AG08396 (cell line): ENCODE results near the gene KDM6A.
"Not testable (repeated sequence)": the region's sequence is repeated elsewhere in the genome, so short reads cannot be mapped to it uniquely, and the experiment has no call there.

Experiments used
- DNase-seq: peaks from one replicate; pipeline ENCODE4 v3.0.0; 2012; ENCODE audit warnings: low spot score, mixed read lengths

Gene KDM6A

DNA sequence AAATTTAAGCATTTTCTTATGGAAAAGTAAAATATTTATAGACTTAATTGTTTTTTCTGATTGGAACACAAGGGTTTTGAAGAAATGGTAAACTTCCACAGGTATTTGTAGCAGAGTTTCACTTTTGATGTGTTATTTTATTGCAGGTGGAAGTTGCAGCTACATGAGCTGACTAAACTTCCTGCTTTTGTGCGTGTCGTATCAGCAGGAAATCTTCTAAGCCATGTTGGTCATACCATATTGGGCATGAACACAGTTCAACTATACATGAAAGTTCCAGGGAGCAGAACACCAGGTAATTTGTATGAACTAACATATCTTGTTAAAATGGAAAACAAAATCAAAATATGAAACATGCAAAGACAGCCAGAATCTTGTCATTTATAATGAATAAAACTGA is 210.3 kb downstream of the KDM6A start:
- DNase-seq, result no peak

DNA sequence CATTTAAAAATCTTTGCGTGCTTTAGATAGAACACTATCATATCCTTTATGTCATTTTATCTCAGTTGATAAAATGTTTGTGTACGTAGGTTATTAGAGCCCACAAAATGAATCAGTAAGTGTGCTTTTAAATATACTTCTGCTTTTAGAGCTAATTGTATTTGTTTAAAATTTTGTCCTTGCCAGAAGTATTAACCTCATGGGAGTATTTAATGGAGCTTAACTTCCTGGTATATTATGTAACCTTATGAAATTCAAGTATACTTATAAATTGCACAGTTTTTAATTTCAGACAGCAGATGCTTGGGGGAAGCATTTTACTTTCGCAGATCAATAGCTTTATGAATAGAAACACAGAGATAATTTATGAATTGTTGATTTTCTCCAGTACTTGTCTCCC is 237.5 kb downstream of the KDM6A start:
- DNase-seq, result no peak

DNA sequence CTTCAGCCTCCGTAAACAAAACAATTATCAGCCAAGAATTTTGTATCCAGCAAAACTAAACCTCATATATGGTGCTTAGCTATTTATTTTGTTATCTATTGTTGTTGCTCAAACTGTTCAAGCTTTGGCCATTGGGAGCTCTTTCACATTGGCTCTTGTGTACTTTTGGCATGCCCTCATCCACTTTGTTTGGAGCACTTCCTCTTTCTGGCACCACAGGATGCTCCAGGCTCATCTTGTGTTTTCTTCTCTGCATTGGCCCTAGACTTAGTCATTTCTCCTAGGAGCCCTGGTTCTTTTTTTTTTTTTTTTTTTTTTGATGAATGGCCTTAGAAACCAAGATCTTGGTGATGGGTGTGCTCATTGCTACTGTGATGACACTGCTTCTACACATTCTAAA is 253.2 kb downstream of the KDM6A start:
- no peak for DNase-seq

DNA sequence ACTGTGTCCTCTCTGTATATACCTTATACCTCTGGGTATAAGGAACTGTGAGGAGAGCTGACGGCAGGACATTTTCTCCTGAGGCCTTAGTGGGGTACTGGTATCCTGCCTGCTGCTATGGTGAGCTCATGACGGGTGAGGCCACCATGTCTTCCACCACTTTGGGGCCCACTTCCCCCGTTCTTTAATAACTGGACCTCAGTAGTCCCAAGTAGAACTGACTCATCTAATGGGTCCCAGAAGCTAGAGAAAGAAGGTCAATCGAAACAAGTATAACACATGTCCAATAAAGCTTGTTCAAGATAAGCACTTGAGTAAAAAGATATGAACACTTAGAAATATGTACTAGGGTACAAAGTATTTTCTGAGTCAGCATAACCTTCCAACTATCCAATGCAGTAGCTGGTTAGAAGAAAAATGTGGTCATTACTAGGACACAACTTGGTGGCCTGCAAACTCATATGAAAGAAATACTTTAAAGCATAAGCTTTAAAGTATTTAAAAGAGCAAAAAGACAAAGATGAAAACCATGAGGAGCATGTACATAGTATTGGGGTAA is 256.0 kb downstream of the KDM6A start:
- no peak for DNase-seq

- no peak for DNase-seq
These were observed 260.5 kb downstream of the KDM6A start for GRCh38 chrX:45133465-45133864.

DNA sequence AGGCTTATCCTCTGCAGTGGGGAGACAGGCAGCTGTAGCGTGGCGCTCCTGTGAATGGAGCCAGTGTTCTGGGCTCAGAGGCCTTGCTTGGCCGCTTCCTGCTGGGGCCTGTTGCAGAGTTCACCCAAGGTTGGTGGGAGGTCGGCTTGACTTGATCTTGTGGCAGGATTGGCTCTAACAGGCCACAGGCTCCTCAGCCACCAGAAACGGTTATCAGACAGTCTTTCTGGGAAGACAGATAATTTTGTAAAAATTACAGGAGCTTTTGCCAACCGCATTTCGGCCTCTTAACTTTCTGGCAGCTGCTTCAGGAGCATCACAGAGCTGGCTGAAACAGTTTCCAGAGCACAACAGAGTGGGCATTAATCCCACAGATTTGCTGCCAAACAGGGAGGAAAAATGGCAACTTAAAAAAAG is 261.3 kb downstream of the KDM6A start:
- no peak for DNase-seq

DNA sequence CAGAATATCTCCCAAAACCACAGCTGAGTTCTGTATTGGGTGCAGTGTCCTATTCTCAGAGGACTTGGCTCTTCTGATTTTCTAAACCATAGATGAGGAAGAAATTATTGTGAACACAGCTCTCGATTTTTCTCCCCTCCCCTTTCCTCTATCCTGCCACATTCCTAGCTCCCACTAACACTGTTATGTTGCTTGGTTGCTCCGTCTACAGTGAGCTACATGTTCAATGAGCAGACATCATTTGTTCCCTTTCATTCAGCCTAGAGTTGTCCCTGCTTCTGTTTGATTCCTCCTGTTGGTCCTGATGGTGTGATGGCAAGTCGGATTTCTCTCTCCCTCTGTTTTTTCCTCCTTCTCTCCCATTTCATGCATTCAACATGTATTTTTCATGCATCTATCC is 261.8 kb downstream of the KDM6A start:
- DNase-seq, result no peak

DNA sequence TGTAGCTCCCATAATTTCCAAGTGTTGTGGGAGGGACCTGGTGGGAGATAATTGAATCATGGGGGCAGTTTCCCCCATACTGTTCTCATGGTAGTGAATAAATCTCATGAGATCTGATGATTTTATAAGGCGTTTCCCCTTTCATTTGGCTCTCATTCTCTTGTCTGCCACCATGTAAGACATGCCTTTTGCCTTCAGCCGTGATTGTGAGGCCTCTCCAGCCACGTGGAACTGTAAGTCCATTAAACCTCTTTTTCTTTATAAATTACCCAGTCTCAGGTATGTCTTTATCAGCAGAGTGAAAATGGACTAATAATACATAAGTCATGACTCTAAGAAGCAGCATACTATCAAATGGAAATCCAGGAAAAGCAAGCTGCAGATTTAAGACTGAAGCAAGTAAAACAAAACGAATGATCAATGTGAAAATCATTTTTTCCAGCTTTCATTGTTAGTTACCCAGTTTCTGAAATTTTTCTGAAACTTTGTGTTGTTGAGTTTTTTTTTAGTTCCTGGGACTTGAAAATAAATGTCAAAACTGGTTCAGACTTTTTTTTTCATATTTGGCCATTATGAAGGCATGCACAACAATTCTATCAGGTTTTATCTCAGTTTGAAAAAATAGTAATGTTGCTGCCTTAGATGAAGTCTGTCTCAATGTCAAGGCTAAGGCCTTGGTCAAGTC is 262.5 kb downstream of the KDM6A start:
- DNase-seq, result not testable (repeated sequence)

- DNase-seq, result no peak
These were observed 264.5 kb downstream of the KDM6A start for GRCh38 chrX:45137531-45137930.

DNA sequence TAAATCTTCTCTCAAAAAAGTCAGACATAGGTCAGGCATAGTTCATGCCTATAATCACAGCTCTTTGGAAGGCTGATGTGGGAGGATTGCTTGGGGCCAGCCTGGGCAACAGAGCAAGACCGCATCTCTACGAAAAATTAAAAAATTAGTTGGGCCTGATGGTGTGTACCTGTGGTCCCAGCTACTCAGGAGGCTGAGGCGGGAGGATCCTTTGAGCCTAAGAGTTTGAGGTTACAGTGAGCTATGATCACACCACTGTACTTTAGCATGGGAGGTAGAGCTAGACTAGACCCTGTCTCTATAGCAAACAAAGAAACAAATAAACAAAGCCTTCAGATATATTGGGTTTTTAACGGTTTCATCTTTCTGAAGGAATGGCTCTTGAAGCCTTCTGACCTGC is 265.5 kb downstream of the KDM6A start:
- no peak for DNase-seq

GRCh38 chrX:45140812-45141211 is 267.8 kb downstream of the KDM6A start:
- DNase-seq, result no peak

DNA sequence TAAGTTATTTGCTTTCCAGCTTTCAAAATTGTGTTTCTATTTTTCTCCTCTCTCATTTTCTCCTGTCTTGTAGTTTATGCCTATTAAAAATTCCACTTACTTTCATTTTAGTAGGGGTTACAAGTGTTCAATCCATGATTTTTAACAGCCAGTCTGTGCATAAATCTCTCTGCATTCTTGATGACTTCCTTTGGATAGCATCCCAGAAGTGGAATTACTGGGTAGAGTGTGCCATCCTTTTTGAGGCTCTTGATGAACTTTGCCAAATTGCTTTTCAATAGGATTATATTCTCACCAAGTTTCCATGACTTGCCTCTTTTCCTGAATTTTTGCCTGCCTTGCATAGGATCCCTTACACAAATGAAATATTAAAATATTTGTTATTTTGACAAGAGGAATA is 269.2 kb downstream of the KDM6A start:
- no peak for DNase-seq

DNA sequence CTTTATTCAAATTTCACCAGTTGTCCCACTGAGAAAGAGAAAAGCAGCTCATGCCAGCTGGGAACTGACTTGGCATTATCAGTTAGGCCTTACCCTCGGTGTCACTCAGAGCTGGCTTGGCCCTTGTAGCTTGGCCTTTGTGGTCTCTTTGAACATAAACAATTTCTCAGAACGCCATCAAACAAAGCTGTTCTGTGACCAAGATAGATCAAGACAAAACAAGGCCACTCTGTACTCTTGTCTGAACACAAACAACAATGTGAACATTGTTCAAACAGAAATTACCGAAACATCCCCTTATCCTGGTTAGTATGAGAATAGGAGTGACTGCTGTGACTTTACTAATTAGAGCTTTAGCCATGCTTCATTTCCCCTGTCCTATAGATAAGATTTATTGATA is 270.5 kb downstream of the KDM6A start:
- DNase-seq, result no peak

- DNase-seq, result no peak
These were observed 272.7 kb downstream of the KDM6A start for GRCh38 chrX:45145492-45146215.

DNA sequence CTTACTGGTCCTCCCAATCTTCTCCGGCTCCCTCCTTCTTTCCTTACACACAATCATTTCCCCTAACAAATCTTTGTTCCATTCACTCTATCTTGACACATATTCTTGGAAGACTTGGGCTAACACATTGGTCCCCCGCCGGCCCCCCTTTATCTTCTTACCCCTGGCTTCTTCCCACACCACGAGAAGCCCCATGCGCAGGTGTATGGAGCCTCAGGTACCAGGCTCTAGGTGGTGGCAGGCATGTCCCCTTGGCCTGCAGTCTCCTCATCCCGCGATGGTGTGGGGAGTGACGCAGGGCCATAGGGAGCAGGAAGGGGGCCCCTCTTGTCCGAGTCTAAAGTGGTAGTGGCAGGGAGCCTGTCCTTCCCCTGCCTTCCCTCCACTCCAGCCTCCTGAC is 277.8 kb downstream of the KDM6A start:
- DNase-seq, result no peak

- DNase-seq, result no peak
These were observed 281.0 kb downstream of the KDM6A start for GRCh38 chrX:45154033-45154360.

GRCh38 chrX:45154462-45154861 is 281.5 kb downstream of the KDM6A start:
- no peak for DNase-seq

GRCh38 chrX:45157647-45158046 is 284.7 kb downstream of the KDM6A start:
- DNase-seq, result no peak
